Fibroblast of villous mesenchyme (primary cell): ENCODE results near the gene MACROD2. TPM values are rescaled to one million over a fixed set of nuclear protein-coding genes. Genes with fewer than 3 reads are reported as not detected.
"Not testable (repeated sequence)": the region's sequence is repeated elsewhere in the genome, so short reads cannot be mapped to it uniquely, and the experiment has no call there.

ENCODE experiments used
- DNase-seq: peaks from one replicate; pipeline ENCODE4 v3.0.0-alpha.2; 2010; ENCODE audit warnings: low read depth
- H3K4me3 ChIP-seq: 2 replicates; pipeline ENCODE4 v1.5.1; 2011; ENCODE audit warnings: low read depth, mild to moderate bottlenecking, low read length
- total RNA-seq: library from RNA; depleted of rRNA; stranded (reverse); fragments of >200 nt; gene quantifications from 2 replicates; pipeline ENCODE4 v1.2.3, GENCODE V29; 2012
- TF ChIP-seq, protein P1 (sequence below): IDR thresholded peaks from 2 replicates; pipeline ENCODE4 v1.5.1; 2012; ENCODE audit warnings: low read depth, mild to moderate bottlenecking, low read length; ENCODE audit not compliant: insufficient read depth

Gene MACROD2
- total RNA-seq, 1 donor: 1.7 TPM

- H3K4me3 ChIP-seq: no peak overlapping the region
- no peak for DNase-seq
- TF ChIP-seq, protein P1, sequence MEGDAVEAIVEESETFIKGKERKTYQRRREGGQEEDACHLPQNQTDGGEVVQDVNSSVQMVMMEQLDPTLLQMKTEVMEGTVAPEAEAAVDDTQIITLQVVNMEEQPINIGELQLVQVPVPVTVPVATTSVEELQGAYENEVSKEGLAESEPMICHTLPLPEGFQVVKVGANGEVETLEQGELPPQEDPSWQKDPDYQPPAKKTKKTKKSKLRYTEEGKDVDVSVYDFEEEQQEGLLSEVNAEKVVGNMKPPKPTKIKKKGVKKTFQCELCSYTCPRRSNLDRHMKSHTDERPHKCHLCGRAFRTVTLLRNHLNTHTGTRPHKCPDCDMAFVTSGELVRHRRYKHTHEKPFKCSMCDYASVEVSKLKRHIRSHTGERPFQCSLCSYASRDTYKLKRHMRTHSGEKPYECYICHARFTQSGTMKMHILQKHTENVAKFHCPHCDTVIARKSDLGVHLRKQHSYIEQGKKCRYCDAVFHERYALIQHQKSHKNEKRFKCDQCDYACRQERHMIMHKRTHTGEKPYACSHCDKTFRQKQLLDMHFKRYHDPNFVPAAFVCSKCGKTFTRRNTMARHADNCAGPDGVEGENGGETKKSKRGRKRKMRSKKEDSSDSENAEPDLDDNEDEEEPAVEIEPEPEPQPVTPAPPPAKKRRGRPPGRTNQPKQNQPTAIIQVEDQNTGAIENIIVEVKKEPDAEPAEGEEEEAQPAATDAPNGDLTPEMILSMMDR: no peak
These were observed 977.4 kb downstream of the MACROD2 start for GRCh38 chr20:14972690-14973089.

DNA sequence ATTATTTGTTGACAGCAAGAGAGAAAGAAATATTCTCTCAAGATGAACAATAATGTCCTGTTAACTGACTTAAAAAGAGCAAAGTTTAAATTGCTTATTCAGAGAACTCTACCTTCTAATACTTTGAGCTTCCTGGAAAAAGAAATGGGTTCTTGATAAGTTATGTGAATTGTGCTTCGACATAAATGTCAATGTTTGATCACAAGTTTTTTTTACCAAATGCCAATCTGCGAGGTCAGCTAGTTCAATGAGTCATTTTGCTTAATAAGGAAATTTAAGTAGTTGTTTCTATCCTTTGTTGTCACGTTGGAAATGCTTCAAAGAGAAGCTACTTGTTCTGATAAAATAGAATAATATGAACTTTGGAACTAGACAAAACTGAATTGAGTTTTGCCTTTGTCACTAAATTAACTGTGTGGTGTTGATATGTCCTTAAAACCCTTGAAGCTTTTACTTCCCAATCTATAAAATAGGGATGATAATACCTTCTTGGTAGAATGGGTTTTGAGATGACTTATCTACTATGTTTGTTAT, 984.2 kb downstream of the MACROD2 start:
- TF ChIP-seq, protein P1: no peak
- H3K4me3 ChIP-seq: no peak overlapping the region
- no peak for DNase-seq

DNA sequence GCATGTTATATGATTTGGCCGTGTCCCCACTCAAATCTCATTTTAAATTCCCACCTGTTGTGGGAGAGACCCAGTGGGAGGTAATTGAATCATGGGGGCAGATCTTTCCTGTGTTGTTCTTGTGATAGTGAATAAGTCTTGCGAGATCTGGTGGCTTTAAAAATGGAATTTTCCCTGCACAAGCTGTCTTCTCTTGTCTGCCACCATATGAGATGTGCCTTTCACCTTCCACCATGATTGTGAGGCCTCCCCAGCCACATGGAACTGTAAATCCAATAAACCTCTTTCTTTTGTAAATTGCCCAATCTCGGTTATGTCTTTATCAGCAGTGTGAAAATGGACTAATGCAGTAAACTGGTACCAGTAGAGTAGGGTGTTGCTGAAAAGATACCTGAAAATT, 986.2 kb downstream of the MACROD2 start:
- H3K4me3 ChIP-seq, DNase-seq: not testable (repeated sequence)

DNA sequence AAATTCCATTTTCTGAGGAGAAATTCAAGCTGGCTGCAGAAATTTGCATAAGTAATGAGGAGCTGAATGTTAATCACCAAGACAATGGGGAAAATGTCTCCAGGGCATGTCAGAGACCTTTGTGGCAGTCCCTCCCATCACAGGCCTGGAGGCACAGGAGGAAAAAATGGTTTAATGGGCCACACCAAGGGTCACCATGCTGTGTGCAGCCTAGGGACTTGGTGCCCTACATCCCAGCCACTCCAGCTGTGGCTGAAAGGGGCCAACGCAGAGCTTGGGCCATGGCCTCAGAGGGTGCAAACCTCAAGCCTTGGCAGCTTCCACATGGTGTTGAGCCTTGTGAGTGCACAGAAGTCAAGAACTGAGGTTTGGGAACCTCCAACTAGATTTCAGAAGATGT, 987.0 kb downstream of the MACROD2 start:
- not testable (repeated sequence) for DNase-seq, H3K4me3 ChIP-seq

DNA sequence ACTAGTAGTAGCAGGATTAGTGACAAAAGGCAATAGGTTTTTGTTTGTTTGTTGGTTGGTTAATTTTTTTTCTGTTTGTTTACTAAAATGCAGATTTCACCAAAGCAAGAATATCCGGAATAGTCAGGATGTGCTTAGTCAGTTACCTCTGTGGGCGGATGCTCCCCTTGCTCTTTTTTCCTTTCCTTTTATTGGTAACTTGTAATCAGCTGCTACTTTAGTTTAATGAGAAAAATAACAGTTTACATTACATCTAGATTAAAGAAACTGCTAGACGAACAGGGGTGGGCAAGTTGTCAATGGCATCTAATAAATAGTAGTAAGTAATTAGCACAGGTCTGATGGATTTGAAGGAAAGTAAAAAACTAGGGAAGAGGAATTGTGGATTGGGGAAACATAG, 989.0 kb downstream of the MACROD2 start:
- no peak for DNase-seq
- H3K4me3 ChIP-seq: no peak overlapping the region
- TF ChIP-seq, protein P1: no peak

- DNase-seq: no peak
- TF ChIP-seq, protein P1: no peak
- no peak overlapping the region for H3K4me3 ChIP-seq
These were observed 989.7 kb downstream of the MACROD2 start for GRCh38 chr20:14984768-14985622.

DNA sequence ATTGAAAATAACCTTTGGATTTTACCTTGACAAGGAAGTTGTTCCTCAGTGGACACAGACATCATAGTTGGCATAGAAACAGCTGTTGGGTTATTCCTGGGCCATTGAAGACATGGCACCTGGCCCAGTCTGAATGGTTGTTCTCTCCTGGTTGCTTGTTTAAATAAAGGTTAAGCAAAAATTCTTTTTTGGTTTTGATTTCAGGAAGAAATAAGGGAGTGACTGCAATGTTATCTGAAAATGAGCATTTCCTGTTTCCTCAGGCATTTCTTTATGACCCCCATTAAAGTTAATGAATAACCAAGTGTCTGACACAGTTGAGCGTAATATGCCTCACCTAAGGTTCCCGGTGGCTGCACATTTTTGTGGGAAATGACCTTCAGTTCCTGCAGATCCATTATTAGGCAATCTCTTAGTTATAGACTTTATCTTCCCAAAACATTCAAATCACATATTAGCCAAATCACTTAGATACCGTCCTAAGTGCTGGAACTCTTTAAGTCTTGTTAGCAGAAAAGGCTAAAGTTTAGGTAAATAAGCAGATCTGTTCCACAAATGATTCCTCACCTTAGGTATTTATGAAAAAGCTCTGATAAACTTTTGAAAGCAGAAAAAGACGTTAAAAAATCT, 990.8 kb downstream of the MACROD2 start:
- TF ChIP-seq, protein P1: no peak
- H3K4me3 ChIP-seq: no peak overlapping the region
- DNase-seq: peak; percentile 57

- TF ChIP-seq, protein P1: no peak
- H3K4me3 ChIP-seq: no peak overlapping the region
- no peak for DNase-seq
These were observed 991.3 kb downstream of the MACROD2 start for GRCh38 chr20:14986656-14987055.
